Astrocyte (in vitro differentiated cells and primary cell): ENCODE results near the gene PAF1. TPM values are rescaled to one million over a fixed set of nuclear protein-coding genes. Genes with fewer than 3 reads are reported as not detected.
A peak's percentile ranks its signal among the peaks of the same experiment; 100 is the strongest.

Source experiments
- DNase-seq: peaks from one replicate; pipeline ENCODE4 v3.0.0-alpha.2; 2010; ENCODE audit warnings: low read depth
- FAIRE-seq: peaks from 2 replicates; lab custom pipeline; 2011; peaks lifted over from hg19 to GRCh38; lab: Jason Lieb, UNC
- H2AFZ ChIP-seq: 2 replicates; pipeline ENCODE4 v1.6.0; 2012; ENCODE audit warnings: low read depth, low read length, inconsistent platforms
- H3K27ac ChIP-seq: 2 replicates; pipeline ENCODE4 v1.5.1; 2011; ENCODE audit warnings: low read depth, low read length, inconsistent platforms
- H3K27me3 ChIP-seq: 2 replicates; pipeline ENCODE4 v1.6.0; 2011; ENCODE audit warnings: low read length, inconsistent platforms; ENCODE audit not compliant: insufficient read depth
- H3K36me3 ChIP-seq: 2 replicates; pipeline ENCODE4 v1.5.1; 2011; ENCODE audit warnings: low read length, inconsistent platforms; ENCODE audit not compliant: insufficient read depth
- H3K4me1 ChIP-seq: 2 replicates; pipeline ENCODE4 v1.5.1; 2011; ENCODE audit warnings: low read length, inconsistent platforms; ENCODE audit not compliant: insufficient read depth
- H3K4me2 ChIP-seq: 2 replicates; pipeline ENCODE4 v1.6.0; 2012; ENCODE audit warnings: low read length, inconsistent platforms
- H3K4me3 ChIP-seq: 2 replicates; pipeline ENCODE4 v1.5.1; 2011; ENCODE audit warnings: low read depth, mild to moderate bottlenecking, low read length, inconsistent platforms; ENCODE audit not compliant: insufficient read depth
- H3K79me2 ChIP-seq: 2 replicates; pipeline ENCODE4 v1.6.0; 2012; ENCODE audit warnings: mild to moderate bottlenecking, low read length, inconsistent platforms; ENCODE audit not compliant: insufficient read depth
- H3K9ac ChIP-seq: 2 replicates; pipeline ENCODE4 v1.6.0; 2012; ENCODE audit warnings: mild to moderate bottlenecking, low read length, inconsistent platforms
- H3K9me3 ChIP-seq: 2 replicates; pipeline ENCODE4 v1.5.1; 2012; ENCODE audit warnings: low read depth, mild to moderate bottlenecking, low read length, inconsistent platforms; ENCODE audit not compliant: insufficient read depth
- H4K20me1 ChIP-seq: 2 replicates; pipeline ENCODE4 v1.6.0; 2012; ENCODE audit warnings: low read length, inconsistent platforms; ENCODE audit not compliant: insufficient read depth
- H3K27ac Mint-ChIP-seq: one replicate; pipeline ENCODE4 v1.8.0; 2021; ENCODE audit warnings: mild to moderate bottlenecking, mixed read lengths; ENCODE audit not compliant: unreplicated experiment
- H3K27me3 Mint-ChIP-seq: one replicate; pipeline ENCODE4 v1.8.0; 2021; ENCODE audit warnings: low read depth, mixed read lengths; ENCODE audit not compliant: unreplicated experiment
- H3K36me3 Mint-ChIP-seq: one replicate; pipeline ENCODE4 v1.8.0; 2021; ENCODE audit warnings: low read depth, mixed read lengths; ENCODE audit not compliant: unreplicated experiment
- H3K4me1 Mint-ChIP-seq: one replicate; pipeline ENCODE4 v1.8.0; 2021; ENCODE audit warnings: low read depth, mixed read lengths; ENCODE audit not compliant: unreplicated experiment
- H3K4me3 Mint-ChIP-seq: one replicate; pipeline ENCODE4 v1.8.0; 2021; ENCODE audit warnings: mild to moderate bottlenecking, moderate library complexity, mixed read lengths; ENCODE audit not compliant: unreplicated experiment
- H3K9me3 Mint-ChIP-seq: one replicate; pipeline ENCODE4 v1.8.0; 2021; ENCODE audit warnings: mild to moderate bottlenecking, mixed read lengths; ENCODE audit not compliant: unreplicated experiment
- CTCF ChIP-seq: IDR thresholded peaks from 2 replicates; pipeline ENCODE4 v1.5.1; 2011; ENCODE audit warnings: low read depth, mild to moderate bottlenecking, inconsistent platforms, low read length, moderate library complexity; ENCODE audit not compliant: insufficient read depth
- EZH2 ChIP-seq: IDR thresholded peaks from 2 replicates; pipeline ENCODE4 v1.6.1; 2012; ENCODE audit warnings: mild to moderate bottlenecking, low read length, inconsistent platforms; ENCODE audit not compliant: insufficient read depth
- total RNA-seq: library from RNA; stranded (reverse); gene quantifications from 2 replicates; pipeline ENCODE4 v1.2.1, GENCODE V29; 2021

Gene PAF1
- total RNA-seq, 1 donor from 2014 or later, result 43.2 TPM

- no peaks in the 10 kb centered on the region for H3K27me3 ChIP-seq
- H3K4me2 ChIP-seq, result peak overlapping the region; percentile 99
- H4K20me1 ChIP-seq, result peaks cover 50% of the 10 kb centered on the region
- TF ChIP-seq EZH2 (no peak), CTCF (no peak)
- H3K4me3 ChIP-seq, result peak overlapping the region; percentile 73
- no peaks in the 10 kb centered on the region for H3K9me3 ChIP-seq
- no peak overlapping the region for H2AFZ ChIP-seq
- peak overlapping the region; percentile 67 for H3K27ac Mint-ChIP-seq
- peaks cover 28% of the 10 kb centered on the region for H3K4me1 Mint-ChIP-seq
- no peaks in the 10 kb centered on the region for H3K9me3 Mint-ChIP-seq
- peak overlapping the region; percentile 96 for H3K9ac ChIP-seq
- peaks cover 56% of the 10 kb centered on the region for H3K79me2 ChIP-seq
- FAIRE-seq (no peak), DNase-seq (no peak)
- H3K36me3 Mint-ChIP-seq, result peaks cover 10% of the 10 kb centered on the region
- peak overlapping the region; percentile 60 for H3K27ac ChIP-seq
- no peaks in the 10 kb centered on the region for H3K27me3 Mint-ChIP-seq
- no peaks in the 10 kb centered on the region for H3K36me3 ChIP-seq
- peaks cover 26% of the 10 kb centered on the region for H3K4me1 ChIP-seq
- peak overlapping the region; percentile 93 for H3K4me3 Mint-ChIP-seq
These were observed 48.1 kb downstream of the PAF1 start for GRCh38 chr19:39342647-39343305.

- Histone ChIP-seq H3K27me3 (no peaks in the 10 kb centered on the region), H4K20me1 (peaks cover 41% of the 10 kb centered on the region), H2AFZ (peak within 1 kb of the TSS; percentile 99), H3K9me3 (no peaks in the 10 kb centered on the region), H3K4me2 (peak within 1 kb of the TSS; percentile 99), H3K79me2 (peaks cover 49% of the 10 kb centered on the region), H3K27ac (peak within 1 kb of the TSS; percentile 82), H3K36me3 (no peaks in the 10 kb centered on the region), H3K4me3 (peak within 1 kb of the TSS; percentile 100), H3K4me1 (peaks cover 17% of the 10 kb centered on the region), H3K9ac (peak within 1 kb of the TSS; percentile 96)
- peak; percentile 70 for FAIRE-seq
- Mint-ChIP-seq H3K27ac (peak within 1 kb of the TSS; percentile 67), H3K27me3 (peaks cover 3% of the 10 kb centered on the region), H3K36me3 (peaks cover 10% of the 10 kb centered on the region), H3K4me1 (peaks cover 20% of the 10 kb centered on the region), H3K4me3 (peak within 1 kb of the TSS; percentile 93), H3K9me3 (no peaks in the 10 kb centered on the region)
- peak; percentile 89 for DNase-seq
- TF ChIP-seq CTCF (peak; percentile 29), EZH2 (no peak)
These were observed 48.9 kb downstream of the PAF1 start, which contains the start of gene SAMD4B for GRCh38 chr19:39341719-39342604. Gene SAMD4B, plus strand, starts transcription at chr19:39342421. Its CDS starts 14,473 bp downstream, at chr19:39356894.
